ENCODE data around the gene CRADD.

The CRADD gene

DNA sequence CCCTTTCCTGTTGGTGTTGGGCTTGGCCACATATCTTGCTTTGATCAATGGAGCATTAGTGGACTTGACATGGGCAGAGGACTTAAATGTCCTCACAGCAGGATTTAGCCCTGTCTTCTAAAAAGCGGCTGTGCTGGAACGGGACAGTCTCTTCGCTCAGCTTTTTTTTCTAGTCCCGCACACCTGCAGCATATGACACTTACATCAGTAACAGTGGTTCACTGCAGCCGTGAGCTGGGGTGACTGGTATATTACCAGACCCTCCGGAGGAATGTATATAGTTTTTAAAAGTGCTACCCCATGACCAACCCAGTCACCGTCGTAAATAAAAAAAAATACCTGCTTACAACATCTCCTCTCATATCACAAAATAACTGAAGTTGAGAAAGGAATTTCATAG, 164.5 kb downstream of the CRADD start:
- no peak for DNase-seq (ENCODE audit: low read depth in 2 of 2)

GRCh38 chr12:93844164-93844784, 167.1 kb downstream of the CRADD start:
- no peak for DNase-seq (ENCODE audit: low read depth in 2 of 2)

DNA sequence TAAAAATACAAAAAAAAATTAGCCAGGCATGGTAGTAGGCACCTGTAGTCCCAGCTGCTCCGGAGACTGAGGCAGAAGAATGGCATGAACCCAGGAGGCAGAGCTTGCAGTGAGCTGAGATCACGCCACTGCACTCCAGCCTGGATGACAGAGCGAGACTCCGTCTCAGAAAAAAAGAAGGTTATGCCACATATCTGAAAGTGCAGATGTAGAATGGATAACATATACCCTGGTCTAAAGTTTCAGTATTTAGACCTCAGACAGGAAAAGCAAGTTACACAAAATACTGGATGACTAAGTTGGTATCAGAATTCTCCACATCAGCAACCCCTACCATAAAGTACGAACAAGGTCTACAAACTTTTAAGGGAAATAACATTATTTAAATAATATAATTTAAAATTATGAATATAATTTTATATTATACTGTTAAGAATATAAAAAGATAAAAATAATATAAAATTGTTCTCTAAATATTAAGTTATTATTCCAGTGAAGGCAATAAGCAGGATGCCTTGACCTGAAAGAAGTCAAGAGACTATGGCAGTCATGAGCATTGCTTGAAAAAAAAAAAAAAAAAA, 169.9 kb downstream of the CRADD start:
- DNase-seq (ENCODE audit: low read depth in 2 of 2): no peak

DNA sequence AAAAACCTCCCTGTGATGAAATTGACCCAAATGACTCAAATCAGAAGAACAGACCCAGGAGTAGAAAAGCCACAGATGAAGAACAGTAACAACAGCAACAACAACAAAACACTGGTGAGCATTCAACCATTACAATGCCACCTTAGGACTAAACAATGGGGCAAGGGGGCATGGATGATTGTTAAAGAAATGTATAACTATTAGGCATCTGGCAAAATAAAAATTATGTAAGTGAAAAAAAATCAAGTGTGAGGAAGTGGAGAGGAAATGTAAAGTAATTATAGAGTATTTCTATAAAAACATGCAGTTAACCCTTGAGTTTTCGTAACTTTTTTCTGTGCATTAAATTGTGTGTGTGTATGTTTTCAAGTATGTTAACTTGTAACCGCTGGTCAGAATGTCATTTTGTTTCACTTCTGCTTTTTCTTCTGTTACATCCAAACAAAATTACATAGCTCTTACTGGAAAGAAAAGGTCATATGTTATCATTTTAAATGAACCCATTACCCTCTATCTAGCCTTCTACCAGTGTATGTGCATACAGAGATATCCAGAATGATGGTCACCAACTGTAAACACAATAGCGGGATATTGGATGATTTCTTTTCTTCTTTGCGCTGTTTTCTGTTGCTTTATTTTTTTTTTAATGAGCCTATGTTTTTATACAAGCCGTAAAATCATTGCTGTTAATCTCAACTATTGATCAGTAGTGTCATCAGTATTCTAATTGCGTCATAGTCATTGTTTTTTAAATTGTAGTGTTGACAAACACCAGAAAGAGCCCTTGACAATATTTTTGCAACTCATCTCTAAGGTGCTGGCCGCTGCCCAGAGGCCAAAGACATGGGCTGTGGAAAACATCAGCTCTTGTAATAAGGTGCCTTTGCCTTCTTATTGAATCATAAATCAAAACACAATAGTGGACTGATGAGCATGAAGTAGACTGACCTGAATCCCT, 170.6 kb downstream of the CRADD start:
- DNase-seq (ENCODE audit: low read depth in 2 of 2): no peak

DNA sequence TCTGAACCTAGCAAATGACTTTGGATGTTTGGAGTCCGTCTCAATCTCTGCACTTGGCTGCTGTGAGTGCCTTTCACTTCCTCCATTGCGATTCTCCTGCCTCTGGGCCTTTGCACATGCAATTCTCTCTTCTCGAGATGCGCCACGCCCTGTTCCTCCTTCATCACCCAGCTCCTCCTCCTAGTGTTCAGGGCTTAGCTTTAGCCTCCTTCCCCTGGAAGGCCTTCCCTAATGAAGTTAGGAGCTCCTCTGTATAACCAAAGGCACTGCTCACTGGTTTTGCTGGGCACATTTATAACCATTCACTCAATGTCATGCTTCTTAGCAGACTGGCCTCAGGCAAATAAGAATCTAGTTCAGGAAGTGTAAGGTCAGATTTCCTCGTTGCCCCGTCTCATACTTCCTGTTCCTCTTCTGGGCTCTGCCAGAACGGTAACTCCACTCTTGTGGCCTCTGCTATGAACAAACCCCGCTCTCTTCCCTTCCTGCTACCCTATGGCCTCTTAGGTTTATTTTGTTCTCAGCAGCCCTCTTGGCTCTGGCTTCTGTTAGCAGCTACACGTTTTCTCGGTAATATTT, 171.4 kb downstream of the CRADD start:
- DNase-seq (ENCODE audit: low read depth in 2 of 2): no peak

DNA sequence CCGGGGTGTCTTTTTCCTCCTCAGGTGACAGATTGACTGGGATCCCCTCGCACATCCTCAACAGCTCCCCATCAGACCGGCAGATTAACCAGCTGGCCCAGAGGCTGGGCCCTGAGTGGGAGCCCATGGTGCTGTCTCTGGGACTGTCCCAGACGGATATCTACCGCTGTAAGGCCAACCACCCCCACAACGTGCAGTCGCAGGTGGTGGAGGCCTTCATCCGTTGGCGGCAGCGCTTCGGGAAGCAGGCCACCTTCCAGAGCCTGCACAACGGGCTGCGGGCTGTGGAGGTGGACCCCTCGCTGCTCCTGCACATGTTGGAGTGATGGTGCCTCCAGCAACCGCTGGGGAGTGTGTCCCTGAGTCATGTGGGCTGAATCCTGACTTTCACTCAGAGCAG, 172.8 kb downstream of the CRADD start:
- DNase-seq (ENCODE audit: low read depth in 2 of 2): no peak

GRCh38 chr12:93850481-93851256, 173.5 kb downstream of the CRADD start:
- DNase-seq (ENCODE audit: low read depth in 2 of 2): no peak

DNA sequence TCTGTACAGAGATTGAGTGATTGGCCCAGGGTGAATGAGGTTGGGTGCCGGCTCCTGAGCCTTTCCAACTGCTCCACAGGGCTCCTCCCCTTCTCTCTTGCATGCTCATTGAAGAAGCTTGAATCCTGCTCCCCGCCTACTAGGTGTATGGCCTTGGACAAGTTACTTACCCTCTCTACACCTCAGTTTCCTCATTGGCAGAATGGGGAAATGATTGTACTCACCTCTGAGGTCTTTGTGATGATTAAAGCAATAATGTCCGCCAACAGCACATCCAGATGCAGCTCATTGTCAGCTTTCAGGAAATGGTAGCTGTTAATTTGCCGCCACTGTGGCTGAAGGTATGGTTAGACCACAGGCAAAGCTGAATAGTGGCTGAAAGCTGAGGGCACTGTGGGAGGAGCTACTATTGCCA, 174.1 kb downstream of the CRADD start:
- no peak for DNase-seq (ENCODE audit: low read depth in 2 of 2)

GRCh38 chr12:93852173-93852591, 175.0 kb downstream of the CRADD start:
- DNase-seq (ENCODE audit: low read depth in 2 of 2): no peak

DNA sequence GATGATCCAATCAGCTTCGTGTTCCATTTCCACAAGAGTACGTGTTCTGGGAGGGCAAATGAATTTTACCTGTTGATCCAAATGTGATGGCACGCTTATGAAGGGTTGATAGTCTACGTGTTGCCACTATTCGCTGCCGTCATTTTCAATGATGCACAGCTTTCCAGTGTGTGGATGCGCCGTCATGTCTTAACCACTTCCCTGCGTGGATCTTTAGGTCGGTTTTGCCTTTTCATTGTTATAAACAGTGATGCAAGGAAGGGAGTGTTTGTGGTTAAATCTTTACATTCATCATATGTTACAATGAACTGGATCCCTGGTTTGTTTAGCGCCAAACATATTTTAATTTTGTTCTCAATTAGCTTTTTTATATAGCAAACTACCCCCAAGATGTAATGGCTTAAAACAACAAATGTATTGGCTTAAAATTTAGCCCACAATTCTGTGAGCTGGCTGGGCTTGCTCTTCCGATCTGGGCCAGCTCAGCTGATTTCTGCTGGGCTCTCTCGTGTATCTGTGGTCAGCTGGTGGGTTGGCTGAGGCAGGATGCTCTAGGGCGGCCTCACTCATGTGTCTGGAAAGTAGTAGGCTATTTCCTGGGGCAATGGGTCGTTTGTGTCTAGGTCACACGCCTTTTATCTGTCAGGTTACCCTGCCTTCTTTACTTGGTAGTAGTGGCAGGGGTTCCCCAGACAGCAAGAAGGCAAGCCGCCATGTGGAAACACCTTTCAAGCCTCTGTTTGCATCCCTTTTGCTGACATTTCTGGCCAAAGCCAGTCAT, 176.7 kb downstream of the CRADD start:
- DNase-seq (ENCODE audit: low read depth in 2 of 2): no peak

- DNase-seq (ENCODE audit: low read depth in 2 of 2): no peak
Observed at GRCh38 chr12:93855261-93855660, 178.1 kb downstream of the CRADD start.

- no peak for DNase-seq (ENCODE audit: low read depth in 2 of 2)
Observed at GRCh38 chr12:93856611-93857010, 179.4 kb downstream of the CRADD start.

DNA sequence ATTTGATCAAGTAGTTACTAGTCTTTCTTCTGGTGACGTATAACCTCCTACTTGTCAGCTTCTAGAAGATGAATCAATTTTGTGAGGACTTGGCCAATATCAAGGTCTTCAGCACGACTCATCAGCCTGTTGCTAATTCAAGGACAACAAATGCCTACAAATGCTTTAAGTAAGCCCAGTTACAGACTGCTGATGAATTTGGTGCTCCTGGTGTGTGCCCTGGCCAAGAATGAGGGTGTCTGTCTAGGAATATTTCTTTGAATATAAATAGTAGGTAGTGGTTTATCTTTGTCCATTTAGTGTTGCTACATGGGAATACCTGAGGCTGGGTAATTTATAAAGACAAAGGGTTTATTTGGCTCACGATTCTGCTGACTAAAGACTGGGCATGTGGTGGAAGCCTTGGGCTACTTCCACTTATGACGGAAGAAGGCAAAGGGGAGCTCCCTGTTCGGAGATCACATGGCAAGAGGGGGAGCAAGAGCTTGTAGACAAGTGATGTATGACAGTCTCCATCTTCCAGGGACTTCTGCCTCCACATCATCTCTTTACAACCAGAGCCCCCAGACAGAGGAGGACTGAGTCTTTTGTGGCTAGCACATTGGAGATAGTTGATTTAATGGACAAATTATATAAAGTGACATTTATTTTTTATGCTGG, 180.2 kb downstream of the CRADD start:
- DNase-seq (ENCODE audit: low read depth in 2 of 2): no peak

GRCh38 chr12:93857991-93858447, 180.8 kb downstream of the CRADD start:
- no peak for DNase-seq (ENCODE audit: low read depth in 2 of 2)

- DNase-seq (ENCODE audit: low read depth in 2 of 2): no peak
Observed at GRCh38 chr12:93860668-93861373, 183.6 kb downstream of the CRADD start.

DNA sequence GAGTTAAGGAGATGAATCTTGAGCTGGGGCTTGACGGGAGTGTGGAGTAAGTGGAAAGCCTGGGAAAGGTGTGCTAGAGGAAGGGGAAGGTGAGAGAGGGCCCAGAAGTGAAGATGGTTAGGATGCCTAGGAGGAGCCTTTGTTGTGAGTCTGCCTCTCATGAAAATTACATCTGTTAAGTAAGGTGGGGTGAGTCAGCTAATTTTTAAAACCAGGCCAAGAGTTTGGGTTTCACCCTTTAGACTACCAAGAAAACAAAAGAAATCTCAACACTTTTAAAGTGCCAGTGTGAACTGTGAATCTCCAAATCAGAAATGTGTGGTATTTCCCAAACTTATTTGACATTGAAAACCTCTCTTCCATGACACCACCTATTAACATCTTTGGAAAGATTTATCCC, 185.2 kb downstream of the CRADD start:
- DNase-seq (ENCODE audit: low read depth in 2 of 2): no peak

DNA sequence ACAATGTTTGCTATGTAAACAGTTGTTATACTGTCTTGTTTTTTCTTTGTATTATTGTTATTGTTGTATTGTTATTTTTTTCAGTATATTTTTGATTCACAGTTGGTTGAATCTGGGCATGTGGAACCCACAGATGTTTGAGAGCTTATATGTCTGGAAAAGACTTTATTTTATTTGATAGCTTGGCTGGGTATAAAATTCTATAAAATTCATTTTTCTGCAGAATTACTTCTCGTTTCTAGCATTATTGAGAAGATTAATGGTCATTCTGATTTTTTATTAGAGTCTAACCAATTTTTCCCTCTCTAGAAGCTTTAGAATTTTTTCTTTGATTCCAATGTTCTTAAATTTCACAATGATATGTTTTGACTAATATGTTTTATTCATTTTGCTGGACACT, 188.6 kb downstream of the CRADD start:
- no peak for DNase-seq (ENCODE audit: low read depth in 2 of 2)

DNA sequence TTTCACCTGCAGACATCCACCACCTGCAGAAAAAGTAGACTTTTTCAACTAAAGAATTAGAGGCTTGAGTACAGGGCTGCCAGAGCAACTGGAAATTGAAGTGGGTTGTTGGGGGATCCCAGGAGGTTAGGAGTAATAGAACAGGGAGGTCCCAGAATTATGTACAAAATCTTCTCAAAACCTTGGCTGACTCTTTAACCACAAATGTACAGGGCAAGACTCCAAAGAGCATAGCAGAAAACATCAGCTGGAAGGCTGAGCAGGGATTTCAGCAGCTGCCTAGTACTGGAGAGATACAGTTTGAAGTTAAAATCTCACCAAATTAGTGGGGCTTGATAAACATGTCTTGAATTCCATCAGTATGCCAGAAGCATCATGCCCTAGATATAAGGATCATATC, 191.6 kb downstream of the CRADD start:
- DNase-seq (ENCODE audit: low read depth in 2 of 2): no peak

- DNase-seq (ENCODE audit: low read depth in 2 of 2): no peak
Observed at GRCh38 chr12:93870020-93870795, 193.0 kb downstream of the CRADD start.

Data from stimulated activated CD4-positive, alpha-beta T cell treated with anti-CD3 and anti-CD28 coated beads, Interleukin-15, amount 100 ng/mL, for 48 hours (primary cell).